ENCODE data around the gene DCBLD2. TPM values are rescaled to one million over a fixed set of nuclear protein-coding genes. Genes with fewer than 3 reads are reported as not detected.

DCBLD2 gene
- total and polyA plus RNA-seq, 2 donors (not counting 3 experiments of a cell fraction or from before 2014, with no cell fraction given), result 28.7 to 77.3 TPM

DNA sequence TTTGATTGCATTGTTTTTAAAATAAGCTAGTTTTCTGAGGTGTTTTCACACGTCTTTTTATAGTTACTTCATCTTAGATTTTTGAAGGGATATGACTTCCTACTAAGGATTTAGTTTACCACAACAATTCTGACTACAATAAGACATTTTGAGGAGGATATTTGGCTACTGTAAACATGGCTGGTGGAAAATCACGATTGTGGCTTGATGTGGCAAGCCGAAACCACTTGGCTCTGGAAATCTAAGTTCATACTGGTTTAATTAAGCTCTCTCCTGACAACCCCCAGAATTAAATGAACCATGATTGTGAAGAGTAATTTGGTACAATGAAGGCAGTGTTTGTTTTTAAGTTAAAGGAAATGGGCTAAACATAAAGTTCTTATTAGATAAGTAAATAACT, 107.5 kb downstream of the DCBLD2 start:
- Histone ChIP-seq H3K9me1 (replicated peaks; ENCODE audit: control insufficient read depth, extremely low read depth, insufficient read depth, low read length) (no peaks in the 10 kb centered on the region), H4K20me1 (replicated peaks; ENCODE audit: control insufficient read depth, extremely low read depth, insufficient read depth, low read length) (no peaks in the 10 kb centered on the region), H3K9me3 (replicated peaks; ENCODE audit: control insufficient read depth, insufficient read depth, low read length) (no peaks in the 10 kb centered on the region), H3K4me3 (replicated peaks in 1 of 3; ENCODE audit: insufficient read depth in 1 of 3, low read depth in 1 of 3, low read length in 3 of 3) (no peak overlapping the region), H3K9ac (replicated peaks; ENCODE audit: extremely low read depth, insufficient read depth, low read length) (no peak overlapping the region), H2AFZ (ENCODE audit: low read depth, low read length) (no peak overlapping the region), H3K4me1 (ENCODE audit: control insufficient read depth, extremely low read depth, insufficient read depth, low read length) (peaks cover 13% of the 10 kb centered on the region), H3K79me2 (ENCODE audit: control insufficient read depth, insufficient read depth, low read length) (no peaks in the 10 kb centered on the region), H3K36me3 (ENCODE audit: control insufficient read depth in 2 of 2, extremely low read depth in 1 of 2, insufficient read depth in 2 of 2, low read length in 2 of 2) (peaks cover 6 to 9% of the 10 kb centered on the region in 2 experiments), H3K27ac (ENCODE audit: insufficient read depth, low read depth, low read length) (no peak overlapping the region), H3K4me2 (ENCODE audit: insufficient read depth, low read length) (no peak overlapping the region), H3K27me3 (ENCODE audit: control insufficient read depth in 2 of 2, insufficient read depth in 2 of 2, low read length in 2 of 2) (no peaks in the 10 kb centered on the region)
- no peak for DNase-seq (ENCODE audit: low read depth, low spot score)
- BruUV-seq (replicated peaks), result no TSS peak
- ChIA-PET CTCF (interaction anchor here (1.1 to 7.2 kb wide), 5 partner anchors 12 to 200 kb away, joined by 4 to 63 read pairs (median 5); no protein-coding TSS in a partner anchor), POLR2A (no interaction called here)
- FAIRE-seq, result no peak
- intact Hi-C loops (cut with micrococcal nuclease), result loop anchor here (5.0 kb wide), 1 partner anchor 192 kb away; no protein-coding TSS in a partner anchor
- no peak for TF ChIP-seq EZH2 (IDR thresholded peaks at IDR 0.05; ENCODE audit: borderline replicate concordance, low read depth, low read length, severe bottlenecking)
- TF ChIP-seq POLR2A (IDR thresholded peaks at IDR 0.05; ENCODE audit: low read depth, low read length), result no peak
- TF ChIP-seq, protein P1, sequence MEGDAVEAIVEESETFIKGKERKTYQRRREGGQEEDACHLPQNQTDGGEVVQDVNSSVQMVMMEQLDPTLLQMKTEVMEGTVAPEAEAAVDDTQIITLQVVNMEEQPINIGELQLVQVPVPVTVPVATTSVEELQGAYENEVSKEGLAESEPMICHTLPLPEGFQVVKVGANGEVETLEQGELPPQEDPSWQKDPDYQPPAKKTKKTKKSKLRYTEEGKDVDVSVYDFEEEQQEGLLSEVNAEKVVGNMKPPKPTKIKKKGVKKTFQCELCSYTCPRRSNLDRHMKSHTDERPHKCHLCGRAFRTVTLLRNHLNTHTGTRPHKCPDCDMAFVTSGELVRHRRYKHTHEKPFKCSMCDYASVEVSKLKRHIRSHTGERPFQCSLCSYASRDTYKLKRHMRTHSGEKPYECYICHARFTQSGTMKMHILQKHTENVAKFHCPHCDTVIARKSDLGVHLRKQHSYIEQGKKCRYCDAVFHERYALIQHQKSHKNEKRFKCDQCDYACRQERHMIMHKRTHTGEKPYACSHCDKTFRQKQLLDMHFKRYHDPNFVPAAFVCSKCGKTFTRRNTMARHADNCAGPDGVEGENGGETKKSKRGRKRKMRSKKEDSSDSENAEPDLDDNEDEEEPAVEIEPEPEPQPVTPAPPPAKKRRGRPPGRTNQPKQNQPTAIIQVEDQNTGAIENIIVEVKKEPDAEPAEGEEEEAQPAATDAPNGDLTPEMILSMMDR (IDR thresholded peaks at IDR 0.05; ENCODE audit: extremely low read depth in 1 of 2, insufficient read depth in 1 of 2, low read depth in 1 of 2, low read length in 2 of 2), result no peak
- no peak for TF ChIP-seq GATA2 (IDR thresholded peaks at IDR 0.05; ENCODE audit: insufficient read depth, insufficient read length, low read depth, low read length)
- no peak for TF ChIP-seq POLR2AphosphoS5 (IDR thresholded peaks at IDR 0.05; ENCODE audit: insufficient read depth, low read depth, low read length)
- TF ChIP-seq, protein P2, sequence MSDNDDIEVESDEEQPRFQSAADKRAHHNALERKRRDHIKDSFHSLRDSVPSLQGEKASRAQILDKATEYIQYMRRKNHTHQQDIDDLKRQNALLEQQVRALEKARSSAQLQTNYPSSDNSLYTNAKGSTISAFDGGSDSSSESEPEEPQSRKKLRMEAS (IDR thresholded peaks at IDR 0.05; ENCODE audit: insufficient read depth, insufficient read length), result no peak
- no peak for TF ChIP-seq FOS (IDR thresholded peaks at IDR 0.05; ENCODE audit: borderline replicate concordance, insufficient read depth, low read length)
- TF ChIP-seq MYC (IDR thresholded peaks at IDR 0.05; ENCODE audit: low read depth, low read length), result no peak
- dilution Hi-C loops (cut with MboI; ENCODE audit: extremely low pct_ligation_motif_present, low sequenced_read_pairs), result no loop called here
